Gastrocnemius medialis (tissue), 4 donors: ENCODE results near the gene FAM25A.
"Not testable (repeated sequence)": the region's sequence is repeated elsewhere in the genome, so short reads cannot be mapped to it uniquely, and the experiment has no call there.

Source experiments
- POLR2A ChIP-seq, 2 donors: fragments of 450-650 bp; IDR thresholded peaks; one replicate each; pipeline ENCODE4 v1.6.1; 2017; ENCODE audit warnings: antibody characterized with exemption in 2 of 2, mild to moderate bottlenecking in 2 of 2, moderate library complexity in 2 of 2
- TF ChIP-seq, protein P1 (sequence below), 5 experiments: fragments of 450-650 bp in 3 of 5; fragments of 200-600 bp in 2 of 5; sonication (generic) in 2 of 5; IDR thresholded peaks in 4 of 5; conservative IDR thresholded peaks in 1 of 5; 1 replicate in 4 of 5; 2 replicates in 1 of 5; pipeline ENCODE4 v1.5.1; 2016 to 2019; ENCODE audit warnings: antibody characterized with exemption in 5 of 5, mild to moderate bottlenecking in 3 of 5, moderate library complexity in 3 of 5

DNA sequence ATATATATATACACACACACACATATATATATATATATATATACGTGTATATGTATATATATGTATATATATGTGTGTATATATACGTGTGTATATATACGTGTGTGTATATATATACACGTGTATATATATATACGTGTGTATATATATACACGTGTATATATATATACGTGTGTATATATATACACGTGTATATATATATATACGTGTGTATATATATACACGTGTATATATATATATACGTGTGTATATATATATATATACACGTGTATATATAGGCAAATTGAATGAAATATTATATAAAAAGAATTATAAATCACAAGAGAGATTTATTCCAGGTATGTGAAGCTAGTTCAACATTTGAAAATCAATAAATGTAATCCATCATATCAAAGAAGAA, 28.7 kb upstream of the FAM25A start:
- TF ChIP-seq, protein P1, sequence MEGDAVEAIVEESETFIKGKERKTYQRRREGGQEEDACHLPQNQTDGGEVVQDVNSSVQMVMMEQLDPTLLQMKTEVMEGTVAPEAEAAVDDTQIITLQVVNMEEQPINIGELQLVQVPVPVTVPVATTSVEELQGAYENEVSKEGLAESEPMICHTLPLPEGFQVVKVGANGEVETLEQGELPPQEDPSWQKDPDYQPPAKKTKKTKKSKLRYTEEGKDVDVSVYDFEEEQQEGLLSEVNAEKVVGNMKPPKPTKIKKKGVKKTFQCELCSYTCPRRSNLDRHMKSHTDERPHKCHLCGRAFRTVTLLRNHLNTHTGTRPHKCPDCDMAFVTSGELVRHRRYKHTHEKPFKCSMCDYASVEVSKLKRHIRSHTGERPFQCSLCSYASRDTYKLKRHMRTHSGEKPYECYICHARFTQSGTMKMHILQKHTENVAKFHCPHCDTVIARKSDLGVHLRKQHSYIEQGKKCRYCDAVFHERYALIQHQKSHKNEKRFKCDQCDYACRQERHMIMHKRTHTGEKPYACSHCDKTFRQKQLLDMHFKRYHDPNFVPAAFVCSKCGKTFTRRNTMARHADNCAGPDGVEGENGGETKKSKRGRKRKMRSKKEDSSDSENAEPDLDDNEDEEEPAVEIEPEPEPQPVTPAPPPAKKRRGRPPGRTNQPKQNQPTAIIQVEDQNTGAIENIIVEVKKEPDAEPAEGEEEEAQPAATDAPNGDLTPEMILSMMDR (IDR thresholded peaks at IDR 0.05 in 4 of 5, conservative IDR thresholded peaks at IDR 0.05 in 1 of 5), result not testable (repeated sequence)
- not testable (repeated sequence) for TF ChIP-seq POLR2A (IDR thresholded peaks at IDR 0.05)
